Endothelial cell of umbilical vein (primary cell): ENCODE measurements around the gene KCNQ2. TPM values are rescaled to one million over a fixed set of nuclear protein-coding genes. Genes with fewer than 3 reads are reported as not detected.

Source experiments
- BruUV-seq: library from RNA; stranded (reverse); fragments of 400-500 nt; replicated peaks from 2 replicates; lab custom pipeline; 2021; lab: Mats Ljungman, UMichigan
- CTCF ChIA-PET: fragments of 300-600, 350-600 bp; sonication (Branson Sonifier 250); formaldehyde crosslinking; loops from one replicate; lab custom pipeline; 2021; ENCODE audit warnings: antibody characterized with exemption, inconsistent platforms; lab: Charles Lee
- POLR2A ChIA-PET: fragments of 300-600, 350-600 bp; sonication (Branson Sonifier 250); formaldehyde crosslinking; loops from one replicate; lab custom pipeline; 2021; ENCODE audit warnings: antibody characterized with exemption, inconsistent platforms; lab: Charles Lee
- DNase-seq: peaks from one replicate; pipeline ENCODE4 v3.0.0-alpha.2; 2011; ENCODE audit warnings: low read depth, low spot score
- FAIRE-seq: peaks from 2 replicates; lab custom pipeline; 2011; peaks lifted over from hg19 to GRCh38; lab: Jason Lieb, UNC
- H2AFZ ChIP-seq: 2 replicates; pipeline ENCODE4 v1.6.0; 2012; ENCODE audit warnings: low read depth, low read length, control low read depth, inconsistent platforms
- H3K27ac ChIP-seq: 2 replicates; pipeline ENCODE4 v1.5.1; 2011; ENCODE audit warnings: low read depth, mild to moderate bottlenecking, control low read depth, low read length, moderate library complexity; ENCODE audit not compliant: insufficient read depth
- H3K27me3 ChIP-seq, 2 experiments: 2 replicates each; pipeline versions ENCODE4 v1.6.0 to v1.6.1; 2011; ENCODE audit warnings: low read length in 2 of 2, mixed read lengths in 1 of 2; ENCODE audit not compliant: control insufficient read depth in 2 of 2, insufficient read depth in 2 of 2
- H3K36me3 ChIP-seq, 2 experiments: 2 replicates in 1 of 2; 3 replicates in 1 of 2; pipeline ENCODE4 v1.5.1; 2011; ENCODE audit warnings: low read length in 2 of 2, mild to moderate bottlenecking in 1 of 2, moderate library complexity in 1 of 2; ENCODE audit not compliant: control insufficient read depth in 2 of 2, insufficient read depth in 2 of 2; ENCODE audit errors: extremely low read depth in 1 of 2
- H3K4me1 ChIP-seq: 3 replicates; pipeline ENCODE4 v1.5.1; 2011; ENCODE audit warnings: mild to moderate bottlenecking, low read length; ENCODE audit not compliant: control insufficient read depth, insufficient read depth; ENCODE audit errors: extremely low read depth
- H3K4me2 ChIP-seq: 2 replicates; pipeline ENCODE4 v1.6.1; 2011; ENCODE audit warnings: low read length, control low read depth, mixed read lengths; ENCODE audit not compliant: insufficient read depth
- H3K4me3 ChIP-seq, 3 experiments: fragments of 200-600 bp in 1 of 3; sonication (generic), shearing (Covaris generic) in 1 of 3; replicated peaks in 1 of 3; 2 replicates each; pipeline ENCODE4 v1.5.1; 2011 to 2016; ENCODE audit warnings: control low read depth in 3 of 3, low read length in 3 of 3, mild to moderate bottlenecking in 2 of 3, inconsistent platforms in 1 of 3, low read depth in 1 of 3, moderate library complexity in 1 of 3; ENCODE audit not compliant: insufficient read depth in 1 of 3
- H3K79me2 ChIP-seq: 2 replicates; pipeline ENCODE4 v1.6.0; 2012; ENCODE audit warnings: low read length, inconsistent platforms; ENCODE audit not compliant: control insufficient read depth, insufficient read depth
- H3K9ac ChIP-seq: replicated peaks from 2 replicates; pipeline ENCODE3; 2011; ENCODE audit warnings: low read length, control low read depth; ENCODE audit not compliant: insufficient read depth; ENCODE audit errors: extremely low read depth
- H3K9me1 ChIP-seq: replicated peaks from 3 replicates; pipeline ENCODE4 v1.6.0; 2011; ENCODE audit warnings: mild to moderate bottlenecking, low read length; ENCODE audit not compliant: control insufficient read depth, insufficient read depth; ENCODE audit errors: extremely low read depth
- H3K9me3 ChIP-seq: replicated peaks from 2 replicates; pipeline ENCODE4 v1.5.1; 2012; ENCODE audit warnings: low read length, inconsistent platforms; ENCODE audit not compliant: control insufficient read depth, insufficient read depth
- H4K20me1 ChIP-seq: replicated peaks from 2 replicates; pipeline ENCODE3; 2011; ENCODE audit warnings: mild to moderate bottlenecking, low read length; ENCODE audit not compliant: control insufficient read depth, insufficient read depth; ENCODE audit errors: extremely low read depth
- CTCF ChIP-seq, 2 donors: IDR thresholded peaks; 1 replicate in 1 of 2; 2 replicates in 1 of 2; pipeline ENCODE4 v1.5.1; 2011; ENCODE audit warnings: low read length in 2 of 2, mild to moderate bottlenecking in 2 of 2, moderate library complexity in 2 of 2, control low read depth in 1 of 2, inconsistent platforms in 1 of 2, low read depth in 1 of 2; ENCODE audit not compliant: insufficient read depth in 1 of 2; ENCODE audit errors: extremely low read depth in 1 of 2
- EZH2 ChIP-seq: IDR thresholded peaks from 2 replicates; pipeline ENCODE4 v1.6.1; 2012; ENCODE audit warnings: borderline replicate concordance, low read depth, mild to moderate bottlenecking, moderate library complexity, low read length, inconsistent platforms; ENCODE audit not compliant: severe bottlenecking
- FOS ChIP-seq: IDR thresholded peaks from 2 replicates; pipeline ENCODE4 v1.6.1; 2011; ENCODE audit warnings: mild to moderate bottlenecking, low read length, moderate library complexity, borderline replicate concordance; ENCODE audit not compliant: insufficient read depth
- GATA2 ChIP-seq: IDR thresholded peaks from 2 replicates; pipeline ENCODE4 v1.7.0; 2011; ENCODE audit warnings: low read depth, mild to moderate bottlenecking, moderate library complexity, mixed read lengths, low read length; ENCODE audit not compliant: insufficient read length, insufficient read depth
- JUN ChIP-seq: IDR thresholded peaks from 2 replicates; pipeline ENCODE4 v1.6.1; 2011; ENCODE audit warnings: borderline replicate concordance, low read depth; ENCODE audit not compliant: insufficient read length, insufficient read depth
- MAX ChIP-seq: IDR thresholded peaks from 2 replicates; pipeline ENCODE4 v1.6.1; 2011; ENCODE audit not compliant: insufficient read depth, insufficient read length
- MYC ChIP-seq: IDR thresholded peaks from one replicate; pipeline ENCODE4 v1.6.1; 2011; ENCODE audit warnings: mild to moderate bottlenecking, low read depth, low read length
- POLR2A ChIP-seq: IDR thresholded peaks from 2 replicates; pipeline ENCODE4 v1.6.1; 2012; ENCODE audit warnings: low read depth, mild to moderate bottlenecking, control low read depth, low read length
- POLR2AphosphoS5 ChIP-seq: IDR thresholded peaks from 2 replicates; pipeline ENCODE4 v1.6.1; 2012; ENCODE audit warnings: low read depth, mild to moderate bottlenecking, control low read depth, low read length, moderate library complexity; ENCODE audit not compliant: insufficient read depth
- dilution Hi-C: fragments of 300-500 bp; cut with MboI; formaldehyde crosslinking; loops from one replicate; pipeline ENCODE4 v1.15.0; 2019; ENCODE audit warnings: low sequenced_read_pairs; ENCODE audit not compliant: extremely low pct_ligation_motif_present
- intact Hi-C: fragments of 100-400 bp; cut with micrococcal nuclease; formaldehyde crosslinking; loops from one replicate; pipeline ENCODE4 v1.10.0; 2022
- polyA plus RNA-seq, 4 experiments: library from polyadenylated mRNA; depleted of rRNA in 3 of 4; stranded (reverse) in 3 of 4; unstranded in 1 of 4; fragments of >200 nt; gene quantifications; 2 replicates each; pipeline versions ENCODE4 v1.2.1 to v1.2.3, GENCODE V29; 2011 to 2012; ENCODE audit warnings: missing spikeins in 1 of 4
- total RNA-seq: library from RNA; stranded (reverse); gene quantifications from 2 replicates; pipeline ENCODE4 v1.2.3, GENCODE V29; 2021

The KCNQ2 gene
- total and polyA plus RNA-seq, 2 donors (not counting 3 experiments of a cell fraction or from before 2014, with no cell fraction given), result not detected

GRCh38 chr20:63399596-63400375 lies 72.7 kb downstream of the KCNQ2 start:
- H3K4me1 ChIP-seq, result no peaks in the 10 kb centered on the region
- no TSS peak for BruUV-seq
- H2AFZ ChIP-seq, result no peak overlapping the region
- POLR2A ChIA-PET, result no interaction called here
- no peak overlapping the region for H3K4me3 ChIP-seq
- no peak for FAIRE-seq
- CTCF ChIA-PET, result interaction anchor here (1.3 kb wide), 1 partner anchor 10 kb away, joined by 3 read pairs; no protein-coding TSS in a partner anchor
- no peaks in the 10 kb centered on the region for H4K20me1 ChIP-seq
- DNase-seq, result no peak
- dilution Hi-C loops (no loop called here), intact Hi-C loops (no loop called here)
- no peaks in the 10 kb centered on the region for H3K9me3 ChIP-seq
- H3K27me3 ChIP-seq, result no peaks in the 10 kb centered on the region
- no peak overlapping the region for H3K4me2 ChIP-seq
- H3K36me3 ChIP-seq, result no peaks in the 10 kb centered on the region
- TF ChIP-seq JUN (no peak), POLR2A (no peak)
- H3K27ac ChIP-seq, result no peak overlapping the region
- no peaks in the 10 kb centered on the region for H3K9me1 ChIP-seq
- no peaks in the 10 kb centered on the region for H3K79me2 ChIP-seq
- H3K9ac ChIP-seq, result no peak overlapping the region

GRCh38 chr20:63398744-63399514 lies 73.5 kb downstream of the KCNQ2 start:
- POLR2A ChIA-PET, result no interaction called here
- H3K4me2 ChIP-seq, result no peak overlapping the region
- CTCF ChIA-PET, result interaction anchor here (2.0 kb wide), 1 partner anchor 17 kb away, joined by 5 read pairs; no protein-coding TSS in a partner anchor
- H3K9me1 ChIP-seq, result no peaks in the 10 kb centered on the region
- H3K27ac ChIP-seq, result no peak overlapping the region
- H3K4me3 ChIP-seq, result no peak overlapping the region
- no TSS peak for BruUV-seq
- intact Hi-C loops (no loop called here), dilution Hi-C loops (no loop called here)
- H2AFZ ChIP-seq, result no peak overlapping the region
- no peaks in the 10 kb centered on the region for H3K4me1 ChIP-seq
- H3K27me3 ChIP-seq, result no peaks in the 10 kb centered on the region
- FAIRE-seq, result no peak
- no peaks in the 10 kb centered on the region for H4K20me1 ChIP-seq
- no peaks in the 10 kb centered on the region for H3K36me3 ChIP-seq
- H3K9ac ChIP-seq, result no peak overlapping the region
- no peaks in the 10 kb centered on the region for H3K79me2 ChIP-seq
- no peak for TF ChIP-seq CTCF (IDR thresholded peaks at IDR 0.05; ENCODE audit: extremely low read depth in 1 of 2, insufficient read depth in 1 of 2, low read depth in 1 of 2, low read length in 2 of 2)
- TF ChIP-seq GATA2, result no peak
- TF ChIP-seq POLR2AphosphoS5, result no peak
- TF ChIP-seq JUN, result no peak
- TF ChIP-seq EZH2, result no peak
- no peak for TF ChIP-seq MYC
- TF ChIP-seq FOS, result no peak
- no peak for TF ChIP-seq POLR2A
- no peak for TF ChIP-seq MAX
- no peaks in the 10 kb centered on the region for H3K9me3 ChIP-seq
- DNase-seq, result no peak
